ENCODE data around the gene EEF1AKMT2.

EEF1AKMT2 gene

GRCh38 chr10:124741922-124742412 lies 49.7 kb downstream of the EEF1AKMT2 start:
- DNase-seq (ENCODE audit: insufficient read length) (no peak), FAIRE-seq (peak; percentile 42)
- TF ChIP-seq TAF1 (IDR thresholded peaks at IDR 0.05; ENCODE audit: borderline replicate concordance, low read depth, low read length) (no peak), POLR2A (IDR thresholded peaks at IDR 0.05; ENCODE audit: low read depth, low read length) (no peak), POLR2AphosphoS5 (IDR thresholded peaks at IDR 0.05; ENCODE audit: low read depth, low read length) (no peak)

GRCh38 chr10:124741281-124741921 lies 50.3 kb downstream of the EEF1AKMT2 start:
- TF ChIP-seq TAF1 (IDR thresholded peaks at IDR 0.05; ENCODE audit: borderline replicate concordance, low read depth, low read length) (no peak), POLR2AphosphoS5 (IDR thresholded peaks at IDR 0.05; ENCODE audit: low read depth, low read length) (no peak), POLR2A (IDR thresholded peaks at IDR 0.05; ENCODE audit: low read depth, low read length) (no peak)
- DNase-seq (ENCODE audit: insufficient read length) (peak; percentile 63), FAIRE-seq (peak; percentile 83)

- TF ChIP-seq TAF1 (IDR thresholded peaks at IDR 0.05; ENCODE audit: borderline replicate concordance, low read depth, low read length), result no peak
- TF ChIP-seq POLR2AphosphoS5 (IDR thresholded peaks at IDR 0.05; ENCODE audit: low read depth, low read length), result no peak
- no peak for TF ChIP-seq POLR2A (IDR thresholded peaks at IDR 0.05; ENCODE audit: low read depth, low read length)
- DNase-seq (ENCODE audit: insufficient read length), result no peak
- FAIRE-seq, result no peak
Measured at GRCh38 chr10:124740369-124741280, 51.1 kb downstream of the EEF1AKMT2 start.

GRCh38 chr10:124739986-124740368 lies 51.7 kb downstream of the EEF1AKMT2 start:
- TF ChIP-seq TAF1 (IDR thresholded peaks at IDR 0.05; ENCODE audit: borderline replicate concordance, low read depth, low read length) (no peak), POLR2AphosphoS5 (IDR thresholded peaks at IDR 0.05; ENCODE audit: low read depth, low read length) (no peak), POLR2A (IDR thresholded peaks at IDR 0.05; ENCODE audit: low read depth, low read length) (no peak)

GRCh38 chr10:124739119-124739921 lies 52.4 kb downstream of the EEF1AKMT2 start:
- no peak for TF ChIP-seq POLR2AphosphoS5 (IDR thresholded peaks at IDR 0.05; ENCODE audit: low read depth, low read length)
- no peak for TF ChIP-seq TAF1 (IDR thresholded peaks at IDR 0.05; ENCODE audit: borderline replicate concordance, low read depth, low read length)
- TF ChIP-seq POLR2A (IDR thresholded peaks at IDR 0.05; ENCODE audit: low read depth, low read length), result no peak
- no peak for DNase-seq (ENCODE audit: insufficient read length)
- FAIRE-seq, result no peak

More at GRCh38 chr10:124739986-124740368, 51.7 kb downstream of the EEF1AKMT2 start:
- FAIRE-seq (no peak), DNase-seq (ENCODE audit: insufficient read length) (no peak)

- no peak for DNase-seq (ENCODE audit: insufficient read length)
- no peak for TF ChIP-seq TAF1 (IDR thresholded peaks at IDR 0.05; ENCODE audit: borderline replicate concordance, low read depth, low read length)
- no peak for TF ChIP-seq POLR2AphosphoS5 (IDR thresholded peaks at IDR 0.05; ENCODE audit: low read depth, low read length)
- no peak for TF ChIP-seq POLR2A (IDR thresholded peaks at IDR 0.05; ENCODE audit: low read depth, low read length)
- FAIRE-seq, result no peak
Measured at GRCh38 chr10:124738441-124738840, 53.2 kb downstream of the EEF1AKMT2 start.

- TF ChIP-seq TAF1 (IDR thresholded peaks at IDR 0.05; ENCODE audit: borderline replicate concordance, low read depth, low read length) (no peak), POLR2A (IDR thresholded peaks at IDR 0.05; ENCODE audit: low read depth, low read length) (no peak), POLR2AphosphoS5 (IDR thresholded peaks at IDR 0.05; ENCODE audit: low read depth, low read length) (no peak)
- FAIRE-seq (no peak), DNase-seq (ENCODE audit: insufficient read length) (no peak)
Measured at GRCh38 chr10:124737708-124738107, 54.0 kb downstream of the EEF1AKMT2 start.

GRCh38 chr10:124737221-124737620 lies 54.5 kb downstream of the EEF1AKMT2 start:
- TF ChIP-seq TAF1 (IDR thresholded peaks at IDR 0.05; ENCODE audit: borderline replicate concordance, low read depth, low read length) (no peak), POLR2AphosphoS5 (IDR thresholded peaks at IDR 0.05; ENCODE audit: low read depth, low read length) (no peak), POLR2A (IDR thresholded peaks at IDR 0.05; ENCODE audit: low read depth, low read length) (no peak)
- no peak for DNase-seq (ENCODE audit: insufficient read length)
- FAIRE-seq, result no peak

GRCh38 chr10:124736491-124737136 lies 55.1 kb downstream of the EEF1AKMT2 start:
- TF ChIP-seq TAF1 (IDR thresholded peaks at IDR 0.05; ENCODE audit: borderline replicate concordance, low read depth, low read length), result no peak
- TF ChIP-seq POLR2A (IDR thresholded peaks at IDR 0.05; ENCODE audit: low read depth, low read length), result no peak
- TF ChIP-seq POLR2AphosphoS5 (IDR thresholded peaks at IDR 0.05; ENCODE audit: low read depth, low read length), result no peak
- FAIRE-seq (no peak), DNase-seq (ENCODE audit: insufficient read length) (no peak)

GRCh38 chr10:124735491-124736286 lies 56.0 kb downstream of the EEF1AKMT2 start:
- no peak for FAIRE-seq
- TF ChIP-seq TAF1 (IDR thresholded peaks at IDR 0.05; ENCODE audit: borderline replicate concordance, low read depth, low read length), result no peak
- TF ChIP-seq POLR2AphosphoS5 (IDR thresholded peaks at IDR 0.05; ENCODE audit: low read depth, low read length), result no peak
- TF ChIP-seq POLR2A (IDR thresholded peaks at IDR 0.05; ENCODE audit: low read depth, low read length), result no peak
- DNase-seq (ENCODE audit: insufficient read length), result no peak

Data from GM12892 (cell line).